Measurements from ENCODE around the gene PCSK6.

PCSK6 gene

DNA sequence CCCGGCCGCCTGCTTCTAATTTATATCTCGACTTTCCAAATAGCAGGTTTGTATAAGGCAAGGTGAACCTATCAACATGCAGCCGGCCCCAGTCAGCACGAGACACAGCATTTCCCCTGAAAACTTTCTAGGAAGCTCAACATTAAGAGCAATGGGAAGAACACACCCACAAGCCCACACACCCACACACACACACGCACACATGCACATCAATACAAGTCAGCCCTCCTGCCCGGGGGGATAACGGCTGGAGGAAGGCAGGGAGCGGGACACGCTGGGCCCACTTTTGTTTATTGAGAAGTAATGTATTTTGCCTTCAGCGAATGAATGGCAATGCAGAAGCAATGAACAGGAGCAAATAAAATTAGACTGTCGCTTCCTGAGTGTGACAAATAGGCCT is 83.5 kb downstream of the PCSK6 start:
- TF ChIP-seq GATA2 (IDR thresholded peaks at IDR 0.05; ENCODE audit: low read depth, low read length) (no peak), GATA3 (IDR thresholded peaks at IDR 0.05; ENCODE audit: low read depth, low read length) (no peak)

DNA sequence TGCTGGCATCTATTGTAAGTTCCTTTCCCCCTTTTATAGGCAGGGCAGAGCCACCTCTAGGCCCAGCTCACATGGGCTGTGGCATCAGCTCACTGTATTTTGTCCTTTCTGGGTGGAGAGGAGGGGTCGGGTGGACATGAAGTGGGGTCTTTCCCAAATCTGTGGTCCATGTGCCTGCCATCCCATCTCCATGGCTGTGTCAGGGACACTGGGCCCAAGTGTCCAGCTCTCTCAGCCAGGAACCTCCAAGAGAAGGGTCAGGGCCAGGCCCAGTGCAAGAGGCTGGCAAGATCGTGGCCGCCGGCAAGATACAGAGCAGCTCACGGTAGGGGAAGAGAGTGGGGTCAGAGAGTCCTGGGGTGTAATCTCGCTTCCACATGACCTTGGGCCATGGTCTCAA is 85.3 kb downstream of the PCSK6 start:
- TF ChIP-seq GATA3 (IDR thresholded peaks at IDR 0.05; ENCODE audit: low read depth, low read length) = no peak
- TF ChIP-seq GATA2 (IDR thresholded peaks at IDR 0.05; ENCODE audit: low read depth, low read length) = no peak

DNA sequence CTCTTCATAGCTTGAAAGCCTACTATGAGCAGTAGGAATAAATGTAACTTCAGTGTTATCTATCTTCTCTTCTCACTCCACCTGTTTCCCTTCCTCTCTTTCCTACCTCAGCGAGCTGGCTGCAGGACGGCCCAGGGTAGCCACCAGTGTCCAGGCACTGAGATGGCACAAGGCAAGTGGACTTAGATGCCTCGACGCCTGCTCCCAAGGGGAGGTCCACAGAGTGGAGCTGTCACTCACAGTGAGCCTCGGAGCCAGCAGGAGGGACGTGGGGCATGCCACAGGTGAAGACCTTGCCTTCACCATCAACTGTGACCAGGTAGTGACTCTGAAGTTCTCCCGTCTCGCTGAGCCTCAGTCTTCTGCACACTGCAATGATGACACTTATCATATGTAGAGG is 88.2 kb downstream of the PCSK6 start:
- TF ChIP-seq GATA3 (IDR thresholded peaks at IDR 0.05; ENCODE audit: low read depth, low read length) (no peak), GATA2 (IDR thresholded peaks at IDR 0.05; ENCODE audit: low read depth, low read length) (no peak)

DNA sequence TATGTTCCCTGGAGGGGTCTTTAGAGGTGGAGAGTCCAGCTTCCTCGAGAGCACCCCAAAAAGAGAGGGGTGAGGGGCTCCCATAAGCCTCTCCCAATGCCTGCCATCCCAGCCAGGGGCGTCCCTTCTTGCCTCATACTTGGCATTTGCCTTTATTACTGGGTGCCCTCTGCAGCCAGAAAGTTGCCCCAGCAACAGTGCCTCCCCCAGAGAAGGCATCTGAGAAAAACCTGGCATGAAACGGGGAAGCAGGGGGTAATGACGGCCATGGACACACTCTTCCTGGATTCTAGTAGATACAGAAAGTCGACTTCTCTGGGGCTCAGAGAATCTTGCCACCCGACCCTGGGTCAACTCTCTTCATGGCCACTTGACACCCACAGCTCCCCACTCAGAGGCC is 90.1 kb downstream of the PCSK6 start:
- TF ChIP-seq GATA3 (IDR thresholded peaks at IDR 0.05; ENCODE audit: low read depth, low read length) = no peak
- TF ChIP-seq GATA2 (IDR thresholded peaks at IDR 0.05; ENCODE audit: low read depth, low read length) = no peak

DNA sequence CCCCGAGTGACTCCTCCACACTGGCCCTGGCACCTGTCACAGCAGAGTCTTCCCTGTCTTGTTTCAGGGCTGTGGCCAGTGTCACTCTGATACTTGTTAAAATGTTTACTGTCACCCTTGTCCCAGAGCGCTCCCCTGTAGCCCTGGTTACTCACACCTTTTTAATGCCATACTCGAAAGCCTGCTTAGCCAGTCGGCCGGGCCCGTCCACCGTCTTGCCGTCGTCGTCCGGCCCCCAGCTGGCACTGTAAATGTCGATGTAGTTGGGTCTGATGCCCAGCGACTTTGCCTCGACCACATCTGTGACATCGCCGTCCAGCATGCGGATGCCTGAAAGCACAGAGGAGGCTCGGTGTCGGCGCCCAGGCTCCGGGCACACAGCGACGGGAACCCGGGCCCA is 91.3 kb downstream of the PCSK6 start:
- TF ChIP-seq GATA3 (IDR thresholded peaks at IDR 0.05; ENCODE audit: low read depth, low read length) (no peak), GATA2 (IDR thresholded peaks at IDR 0.05; ENCODE audit: low read depth, low read length) (no peak)

DNA sequence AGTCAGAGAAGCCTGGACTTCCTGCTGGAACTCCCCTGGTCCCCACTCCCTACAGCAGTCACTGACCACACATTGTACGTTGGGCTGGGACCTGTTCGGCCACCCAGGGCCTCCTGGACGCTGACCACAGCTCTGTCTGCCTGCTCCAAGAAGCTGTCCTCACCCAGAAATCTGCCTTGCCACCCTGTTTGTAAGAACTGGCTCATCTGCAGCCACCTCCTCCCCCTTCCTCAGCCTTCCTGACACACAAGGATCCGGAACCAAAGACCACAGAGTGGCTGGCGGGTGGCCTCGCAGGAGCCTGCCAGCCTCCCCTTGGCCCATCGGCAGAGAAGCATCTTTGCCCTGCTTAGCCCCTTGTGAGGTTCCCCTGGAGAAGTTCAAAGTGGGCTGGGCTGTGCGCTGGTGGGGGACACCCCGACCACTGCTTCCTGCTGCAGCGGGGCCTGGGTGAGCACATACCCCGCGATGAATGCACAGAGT is 91.9 kb downstream of the PCSK6 start:
- TF ChIP-seq GATA3 (IDR thresholded peaks at IDR 0.05; ENCODE audit: low read depth, low read length) = no peak
- no peak for TF ChIP-seq GATA2 (IDR thresholded peaks at IDR 0.05; ENCODE audit: low read depth, low read length)

DNA sequence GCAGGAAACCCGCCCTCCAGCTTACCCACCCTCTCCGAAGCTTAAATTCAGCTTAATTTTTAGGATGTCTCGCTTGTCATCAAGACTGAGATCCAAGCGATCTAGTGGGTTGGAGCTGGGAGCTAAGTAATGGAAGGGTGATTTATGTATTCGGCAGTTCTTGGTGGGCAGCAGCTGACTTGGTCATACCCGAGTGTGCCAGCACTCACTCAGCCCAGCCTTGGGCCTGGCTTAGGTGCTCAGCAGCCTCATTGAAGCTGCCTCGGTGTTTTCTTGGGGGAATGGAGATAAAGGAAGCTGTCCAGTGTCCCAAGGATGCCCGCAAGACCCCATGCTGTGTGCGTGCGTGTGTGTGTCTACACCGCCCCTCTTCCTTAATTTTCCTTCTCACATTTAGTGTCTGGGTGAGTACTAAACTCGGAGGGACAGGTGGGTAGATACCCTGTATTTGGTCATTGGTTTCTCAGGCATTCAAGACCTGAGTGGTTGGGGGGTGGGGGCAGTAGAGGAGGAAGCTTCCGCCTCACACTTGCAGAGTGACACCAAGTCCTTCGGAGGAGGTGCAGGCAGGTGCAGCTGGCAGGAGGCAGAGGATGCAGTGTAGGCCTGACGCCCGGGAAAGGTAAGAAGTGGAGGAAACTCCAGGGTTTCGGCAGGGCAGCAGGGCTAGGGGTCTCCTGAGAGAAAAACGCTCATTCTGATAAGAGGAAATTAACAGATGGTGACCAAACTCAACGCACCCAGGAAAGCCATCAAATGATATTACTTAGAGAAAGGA is 92.8 kb downstream of the PCSK6 start:
- TF ChIP-seq GATA3 (IDR thresholded peaks at IDR 0.05; ENCODE audit: low read depth, low read length) (no peak), GATA2 (IDR thresholded peaks at IDR 0.05; ENCODE audit: low read depth, low read length) (no peak)

DNA sequence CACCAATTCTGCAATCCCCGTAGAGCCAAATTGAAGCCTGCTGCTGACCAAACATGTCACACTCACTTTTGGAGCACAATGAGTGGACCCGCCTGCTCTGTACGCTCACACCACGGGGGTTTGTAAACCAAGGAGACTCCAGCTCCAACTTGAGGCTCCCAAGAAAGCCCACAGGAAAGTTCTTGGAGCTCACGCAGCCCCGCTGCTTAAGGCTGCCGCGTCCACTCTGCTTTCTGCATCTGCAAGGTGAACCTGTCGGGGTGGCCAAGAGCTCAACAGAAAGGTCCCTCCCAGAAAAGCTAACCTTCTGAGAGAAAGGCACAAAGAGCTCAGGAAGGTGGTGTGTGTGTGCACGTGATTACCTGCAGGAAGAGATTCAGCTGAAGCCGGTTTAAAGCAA is 94.9 kb downstream of the PCSK6 start:
- TF ChIP-seq GATA2 (IDR thresholded peaks at IDR 0.05; ENCODE audit: low read depth, low read length) (no peak), GATA3 (IDR thresholded peaks at IDR 0.05; ENCODE audit: low read depth, low read length) (no peak)

DNA sequence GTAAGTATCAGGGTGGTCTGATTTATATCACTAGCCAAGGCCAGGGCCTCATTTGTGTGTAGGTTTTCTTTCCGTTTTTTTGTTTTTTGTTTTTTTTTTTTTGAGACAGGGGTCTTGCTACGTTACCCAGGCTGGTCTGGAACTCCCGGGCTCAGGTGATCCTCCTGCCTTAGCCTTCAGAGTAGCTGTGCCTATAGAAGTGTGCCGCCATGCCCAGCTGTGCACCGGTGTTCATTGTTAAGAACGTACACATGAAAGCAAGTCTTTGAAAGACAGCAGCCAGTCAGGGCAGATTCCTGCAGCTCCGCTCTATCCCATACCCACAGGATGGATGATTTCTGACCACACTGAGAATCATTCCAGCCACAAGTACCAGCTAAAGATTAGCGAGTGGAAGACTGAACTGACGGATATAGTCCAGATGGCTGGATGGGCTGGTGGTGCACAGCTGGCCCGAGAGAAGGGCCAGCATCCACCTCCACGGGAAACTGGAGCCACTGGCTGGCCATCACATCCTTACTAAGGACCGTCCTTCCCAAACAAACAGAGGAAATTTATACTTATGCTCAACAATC is 95.4 kb downstream of the PCSK6 start:
- TF ChIP-seq GATA3 (IDR thresholded peaks at IDR 0.05; ENCODE audit: low read depth, low read length) (no peak), GATA2 (IDR thresholded peaks at IDR 0.05; ENCODE audit: low read depth, low read length) (no peak)

DNA sequence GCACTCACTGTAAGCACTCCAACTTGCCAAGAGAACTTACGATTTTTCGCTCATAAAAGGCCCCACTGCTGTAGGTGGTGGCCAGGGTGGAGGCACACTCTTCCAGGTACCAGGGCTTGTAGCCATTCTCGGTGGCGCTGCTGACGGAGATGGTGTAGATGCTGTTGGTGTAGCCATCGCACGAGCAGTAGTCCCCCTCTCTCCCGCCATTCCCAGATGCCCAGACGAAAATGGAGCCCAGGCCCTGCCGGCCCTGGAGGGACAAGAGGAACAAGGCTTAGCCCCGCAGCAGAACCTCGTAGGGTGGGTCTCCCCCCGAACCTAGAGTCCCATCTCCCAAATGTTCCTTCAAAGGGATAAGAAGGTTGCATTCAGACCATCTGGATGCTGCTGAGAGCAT is 96.3 kb downstream of the PCSK6 start:
- no peak for TF ChIP-seq GATA2 (IDR thresholded peaks at IDR 0.05; ENCODE audit: low read depth, low read length)
- TF ChIP-seq GATA3 (IDR thresholded peaks at IDR 0.05; ENCODE audit: low read depth, low read length) = no peak

DNA sequence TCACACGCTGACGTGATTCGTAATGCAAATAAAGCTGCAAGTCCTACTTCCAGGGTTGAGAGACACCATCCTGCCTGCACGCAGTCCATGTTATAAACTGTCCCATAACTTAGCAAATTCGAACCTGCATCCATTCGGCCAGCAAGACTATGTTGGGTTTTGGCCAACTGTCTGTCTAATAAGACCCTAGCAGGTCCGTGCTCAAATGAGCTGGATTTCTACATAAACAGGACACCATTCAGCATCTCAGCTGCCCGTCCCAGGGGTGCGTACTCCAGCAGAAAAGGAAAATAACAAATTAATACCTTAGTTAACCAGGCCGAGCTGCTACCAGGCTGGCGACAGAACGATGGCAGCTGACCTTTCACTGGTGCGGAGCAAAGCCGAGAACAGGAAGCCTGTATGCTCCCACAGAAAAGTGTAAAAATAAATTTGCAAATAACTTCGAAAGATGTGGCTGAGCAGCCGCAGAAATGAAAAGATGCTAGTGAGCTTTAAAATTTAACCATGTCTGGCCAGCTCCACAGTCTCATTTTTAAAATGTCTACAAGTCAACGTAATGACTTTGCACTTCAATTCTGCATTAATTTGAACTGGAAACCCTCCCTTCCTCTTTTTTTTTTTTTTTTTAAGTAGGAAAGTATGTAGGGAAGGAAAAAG is 97.4 kb downstream of the PCSK6 start:
- no peak for TF ChIP-seq GATA2 (IDR thresholded peaks at IDR 0.05; ENCODE audit: low read depth, low read length)
- no peak for TF ChIP-seq GATA3 (IDR thresholded peaks at IDR 0.05; ENCODE audit: low read depth, low read length)

DNA sequence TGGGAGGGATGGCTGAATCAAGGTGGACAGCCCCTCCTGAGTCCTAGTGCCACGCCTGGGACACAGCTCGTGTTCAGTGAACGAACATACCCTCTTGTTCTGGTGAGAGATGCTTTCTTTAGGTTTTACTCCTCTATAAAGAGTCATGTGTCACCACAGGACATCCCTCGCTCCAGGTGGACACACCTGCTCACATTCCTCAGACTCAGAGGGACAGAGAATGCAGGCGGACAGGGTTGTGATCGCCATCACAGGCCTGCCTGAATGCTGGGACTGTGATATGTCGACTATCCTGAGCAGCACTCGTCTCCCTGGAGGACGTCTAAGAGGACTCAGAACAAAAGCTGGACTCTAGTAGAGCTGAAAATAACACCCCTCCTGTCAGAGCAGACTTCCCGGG is 98.1 kb downstream of the PCSK6 start:
- TF ChIP-seq GATA3 (IDR thresholded peaks at IDR 0.05; ENCODE audit: low read depth, low read length) (no peak), GATA2 (IDR thresholded peaks at IDR 0.05; ENCODE audit: low read depth, low read length) (no peak)

DNA sequence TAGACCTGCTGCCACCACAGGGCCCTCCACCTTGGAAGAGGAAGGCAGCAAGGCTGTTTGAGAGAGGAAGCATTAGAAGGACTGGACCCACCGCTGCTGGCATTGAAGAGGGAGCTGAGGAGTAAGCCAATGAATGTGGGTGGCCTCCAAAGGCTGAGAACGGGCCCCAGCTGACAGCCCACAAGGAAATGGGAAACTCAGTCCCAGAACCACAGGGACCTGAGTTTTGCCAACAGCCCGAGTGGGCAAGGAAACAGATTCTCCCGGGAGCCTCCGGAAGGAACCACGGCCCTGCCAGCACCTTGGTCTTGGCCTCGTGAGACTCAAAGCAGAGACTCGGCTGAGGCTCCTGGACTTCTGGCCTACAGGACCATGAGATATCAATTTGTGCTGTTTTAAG is 99.0 kb downstream of the PCSK6 start:
- TF ChIP-seq GATA2 (IDR thresholded peaks at IDR 0.05; ENCODE audit: low read depth, low read length) = no peak
- TF ChIP-seq GATA3 (IDR thresholded peaks at IDR 0.05; ENCODE audit: low read depth, low read length) = no peak

DNA sequence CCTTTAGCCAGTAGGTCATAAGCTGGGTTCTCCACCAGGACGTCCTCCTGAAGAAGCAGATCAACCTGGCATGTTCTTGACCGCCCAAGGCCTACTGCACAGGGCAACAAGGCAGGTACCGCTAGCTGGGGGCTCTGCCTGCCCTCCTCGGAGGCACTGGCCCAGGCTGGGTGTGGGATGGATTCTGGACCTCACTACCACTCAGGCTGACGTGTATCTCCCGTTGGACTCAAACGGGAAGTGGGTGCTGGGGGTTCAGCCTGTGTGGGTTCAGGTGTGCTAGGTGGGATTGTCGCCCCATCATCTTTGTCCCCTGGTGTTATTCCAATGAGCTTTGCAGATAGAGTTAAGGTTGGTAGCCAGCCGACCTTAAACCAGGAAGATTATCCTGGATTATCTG is 99.4 kb downstream of the PCSK6 start:
- TF ChIP-seq GATA2 (IDR thresholded peaks at IDR 0.05; ENCODE audit: low read depth, low read length) = no peak
- no peak for TF ChIP-seq GATA3 (IDR thresholded peaks at IDR 0.05; ENCODE audit: low read depth, low read length)

DNA sequence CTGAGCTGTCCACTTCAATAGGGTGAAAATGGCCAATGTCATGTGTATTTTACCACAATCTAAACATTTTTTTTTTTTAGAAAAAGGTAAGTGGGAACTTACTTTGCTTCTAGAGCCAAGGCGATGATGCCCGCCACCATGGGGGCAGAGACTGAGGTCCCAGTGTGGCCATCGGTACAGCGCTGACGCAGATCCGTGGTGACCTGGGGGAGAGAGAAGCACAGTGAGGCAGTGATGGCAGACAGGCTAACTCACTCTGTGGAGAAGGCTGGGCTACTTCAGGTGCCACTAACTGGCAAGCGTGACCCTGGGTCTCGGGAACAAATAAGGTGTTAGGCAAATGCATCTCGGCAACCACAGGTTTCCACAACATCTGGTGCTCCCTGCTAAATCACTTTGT is 100.1 kb downstream of the PCSK6 start:
- TF ChIP-seq GATA3 (IDR thresholded peaks at IDR 0.05; ENCODE audit: low read depth, low read length) (no peak), GATA2 (IDR thresholded peaks at IDR 0.05; ENCODE audit: low read depth, low read length) (no peak)
